SKM-1 (cell line): Measurements from ENCODE around the gene DACH1.

Source experiments
- DNase-seq: peaks from one replicate; lab custom pipeline; 2025; ENCODE audit not compliant: unreplicated experiment; lab: John Stamatoyannopoulos, UW

The DACH1 gene

GRCh38 chr13:71591374-71591773, 275.6 kb downstream of the DACH1 start:
- DNase-seq, result no peak

- no peak for DNase-seq
These were observed 276.3 kb downstream of the DACH1 start for GRCh38 chr13:71590654-71591148.

- DNase-seq, result no peak
These were observed 278.0 kb downstream of the DACH1 start for GRCh38 chr13:71589032-71589431.

- DNase-seq, result no peak
These were observed 279.2 kb downstream of the DACH1 start for GRCh38 chr13:71587817-71588216.

GRCh38 chr13:71587193-71587592, 279.8 kb downstream of the DACH1 start:
- no peak for DNase-seq

- DNase-seq, result no peak
These were observed 283.4 kb downstream of the DACH1 start for GRCh38 chr13:71583581-71583980.

GRCh38 chr13:71580614-71581013, 286.4 kb downstream of the DACH1 start:
- DNase-seq, result no peak

GRCh38 chr13:71578048-71578447, 289.0 kb downstream of the DACH1 start:
- no peak for DNase-seq

- DNase-seq, result no peak
These were observed 289.9 kb downstream of the DACH1 start for GRCh38 chr13:71577127-71577526.

- DNase-seq, result no peak
These were observed 290.4 kb downstream of the DACH1 start for GRCh38 chr13:71576571-71576970.

GRCh38 chr13:71546881-71547280, 320.1 kb downstream of the DACH1 start:
- DNase-seq, result no peak

GRCh38 chr13:71540098-71540497, 326.9 kb downstream of the DACH1 start:
- DNase-seq, result no peak

- no peak for DNase-seq
These were observed 330.8 kb downstream of the DACH1 start for GRCh38 chr13:71536201-71536600.

GRCh38 chr13:71524613-71525304, 342.2 kb downstream of the DACH1 start:
- DNase-seq, result no peak

- no peak for DNase-seq
These were observed 342.8 kb downstream of the DACH1 start for GRCh38 chr13:71524245-71524612.

- no peak for DNase-seq
These were observed 344.0 kb downstream of the DACH1 start for GRCh38 chr13:71522941-71523526.

GRCh38 chr13:71517004-71517403, 350.0 kb downstream of the DACH1 start:
- no peak for DNase-seq

GRCh38 chr13:71516521-71516920, 350.5 kb downstream of the DACH1 start:
- no peak for DNase-seq

GRCh38 chr13:71515744-71516038, 351.3 kb downstream of the DACH1 start:
- DNase-seq, result no peak

- no peak for DNase-seq
These were observed 351.9 kb downstream of the DACH1 start for GRCh38 chr13:71514900-71515743.

GRCh38 chr13:71513411-71514033, 353.5 kb downstream of the DACH1 start:
- no peak for DNase-seq

- no peak for DNase-seq
These were observed 363.2 kb downstream of the DACH1 start for GRCh38 chr13:71503781-71504180.
